ENCODE results near the gene SLC35B2.

GRCh38 chr6:44305200-44305725 is 47.9 kb upstream of the SLC35B2 start:
- no peak for TF ChIP-seq ZNF396 (CRISPR knock-in tag; IDR thresholded peaks at IDR 0.05; ENCODE audit: borderline replicate concordance)
- TF ChIP-seq ATF6 (CRISPR knock-in tag; IDR thresholded peaks at IDR 0.05): no peak
- TF ChIP-seq ATF2 (CRISPR knock-in tag; IDR thresholded peaks at IDR 0.05; ENCODE audit: borderline replicate concordance, low read depth): no peak
- TF ChIP-seq CTCF (IDR thresholded peaks at IDR 0.05): no peak
- no peak for TF ChIP-seq SOX15 (CRISPR knock-in tag; IDR thresholded peaks at IDR 0.05)
- TF ChIP-seq IRF1 (CRISPR knock-in tag; IDR thresholded peaks at IDR 0.05): no peak
- TF ChIP-seq ZNF317 (CRISPR knock-in tag; IDR thresholded peaks at IDR 0.05; ENCODE audit: borderline replicate concordance, low read depth): no peak
